SK-N-SH (cell line): ENCODE measurements around the gene ALOX5AP. TPM values are rescaled to one million over a fixed set of nuclear protein-coding genes. Genes with fewer than 3 reads are reported as not detected.

ENCODE experiments used
- CTCF ChIA-PET: fragments of 300-600, 350-600 bp; formaldehyde crosslinking; extraction: SDS; loops from one replicate; lab custom pipeline; 2021; lab: Yijun Ruan, JAX
- POLR2A ChIA-PET: fragments of 350-600 bp; sonication (Branson Sonifier 250); formaldehyde crosslinking; extraction: SDS; loops from one replicate; lab custom pipeline; 2020; ENCODE audit warnings: antibody characterized with exemption, inconsistent platforms; lab: Yijun Ruan, JAX
- DNase-seq: peaks from one replicate; pipeline ENCODE4 v3.0.0; 2012
- H2AFZ ChIP-seq: fragments of 200-600 bp; sonication (generic); 2 replicates; pipeline ENCODE4 v1.8.1; 2016; ENCODE audit warnings: antibody characterized with exemption, mild to moderate bottlenecking, low read depth
- H3F3A ChIP-seq: fragments of 200-600 bp; sonication (generic); replicated peaks from 2 replicates; pipeline ENCODE3; 2016; ENCODE audit warnings: antibody characterized with exemption, mild to moderate bottlenecking; ENCODE audit not compliant: insufficient read depth
- H3K27ac ChIP-seq, 2 experiments: fragments of 200-500 bp in 1 of 2; fragments of 200-600 bp in 1 of 2; sonication (Bioruptor generic) in 1 of 2; sonication (generic), shearing (Covaris generic) in 1 of 2; 2 replicates each; pipeline versions ENCODE4 v1.5.1 to v1.6.1; 2014 to 2016; ENCODE audit warnings: low read depth in 2 of 2, inconsistent platforms in 1 of 2, low read length in 1 of 2, mild to moderate bottlenecking in 1 of 2, mixed read lengths in 1 of 2
- H3K27me3 ChIP-seq: fragments of 200-600 bp; sonication (generic), shearing (Covaris generic); 2 replicates; pipeline ENCODE4 v1.6.1; 2016; ENCODE audit warnings: mixed run types; ENCODE audit not compliant: insufficient read depth
- H3K36me3 ChIP-seq, 2 experiments: fragments of 200-500 bp in 1 of 2; fragments of 200-600 bp in 1 of 2; sonication (Bioruptor generic) in 1 of 2; sonication (generic) in 1 of 2; replicated peaks in 1 of 2; 2 replicates each; pipeline versions ENCODE3 to v1.5.1; 2014 to 2016; ENCODE audit warnings: low read length in 1 of 2, mild to moderate bottlenecking in 1 of 2; ENCODE audit not compliant: insufficient read depth in 2 of 2, control insufficient read depth in 1 of 2
- H3K4me1 ChIP-seq, 2 experiments: fragments of 200-500 bp in 1 of 2; fragments of 200-600 bp in 1 of 2; sonication (Bioruptor generic) in 1 of 2; sonication (generic), shearing (Covaris generic) in 1 of 2; 2 replicates each; pipeline versions ENCODE4 v1.5.1 to v1.6.1; 2014 to 2016; ENCODE audit warnings: low read depth in 1 of 2, low read length in 1 of 2, mixed run types in 1 of 2; ENCODE audit not compliant: insufficient read depth in 2 of 2, control insufficient read depth in 1 of 2
- H3K4me2 ChIP-seq: fragments of 200-600 bp; sonication (generic), shearing (Covaris generic); 2 replicates; pipeline ENCODE4 v1.6.1; 2017; ENCODE audit warnings: mixed run types
- H3K4me3 ChIP-seq, 2 experiments: fragments of 200-500 bp in 1 of 2; fragments of 200-600 bp in 1 of 2; sonication (Bioruptor generic) in 1 of 2; sonication (generic), shearing (Covaris generic) in 1 of 2; 2 replicates each; pipeline versions ENCODE4 v1.5.1 to v1.8.1; 2014 to 2016; ENCODE audit warnings: low read depth in 2 of 2, inconsistent platforms in 1 of 2, low read length in 1 of 2, mild to moderate bottlenecking in 1 of 2, mixed read lengths in 1 of 2, moderate library complexity in 1 of 2
- H3K79me2 ChIP-seq: fragments of 200-600 bp; sonication (generic); 2 replicates; pipeline ENCODE4 v1.8.1; 2017; ENCODE audit warnings: mild to moderate bottlenecking; ENCODE audit not compliant: insufficient read depth
- H3K9ac ChIP-seq: fragments of 200-600 bp; sonication (generic); 2 replicates; pipeline ENCODE4 v1.6.1; 2017; ENCODE audit warnings: mixed run types
- H3K9me2 ChIP-seq: fragments of 200-600 bp; sonication (generic); 2 replicates; pipeline ENCODE4 v1.6.1; 2017; ENCODE audit warnings: mixed run types
- H3K9me3 ChIP-seq: fragments of 200-600 bp; sonication (generic); 2 replicates; pipeline ENCODE4 v1.6.1; 2017; ENCODE audit warnings: mixed run types, mild to moderate bottlenecking, moderate library complexity
- H4K20me1 ChIP-seq: fragments of 200-600 bp; sonication (generic); 2 replicates; pipeline ENCODE4 v1.6.1; 2017; ENCODE audit warnings: mild to moderate bottlenecking, mixed run types; ENCODE audit not compliant: insufficient read depth
- CTCF ChIP-seq: fragments of 200-600 bp; sonication (generic); IDR thresholded peaks from 2 replicates; pipeline ENCODE4 v1.6.1; 2017; ENCODE audit warnings: antibody characterized with exemption, mild to moderate bottlenecking, moderate library complexity
- EP300 ChIP-seq, 2 experiments: IDR thresholded peaks; 2 replicates each; pipeline versions ENCODE4 v1.4.0 to v1.6.1; 2012; ENCODE audit warnings: borderline replicate concordance in 1 of 2, low read depth in 1 of 2, low read length in 1 of 2
- EZH2phosphoT487 ChIP-seq: fragments of 200-600 bp; sonication (generic); IDR thresholded peaks from 2 replicates; pipeline ENCODE4 v1.6.1; 2017; ENCODE audit warnings: low read depth, mixed run types, mild to moderate bottlenecking, antibody characterized with exemption, moderate library complexity, borderline replicate concordance
- FOXJ3 ChIP-seq: sonication (generic); formaldehyde crosslinking; IDR thresholded peaks from 2 replicates; pipeline ENCODE4 v1.5.1; 2020; ENCODE audit warnings: mild to moderate bottlenecking, missing genetic modification reagents
- GABPA ChIP-seq: IDR thresholded peaks from 2 replicates; pipeline ENCODE4 v1.4.0; 2012; ENCODE audit warnings: low read depth, mild to moderate bottlenecking
- JUND ChIP-seq: IDR thresholded peaks from 2 replicates; pipeline ENCODE4 v1.4.0; 2012
- MEF2A ChIP-seq: IDR thresholded peaks from 2 replicates; pipeline ENCODE4 v1.4.0; 2012; ENCODE audit warnings: low read depth, borderline replicate concordance
- MXI1 ChIP-seq: IDR thresholded peaks from 2 replicates; pipeline ENCODE4 v1.6.1; 2012; ENCODE audit warnings: mild to moderate bottlenecking, low read depth, low read length, improper control_type of control experiment
- NRF1 ChIP-seq: IDR thresholded peaks from 2 replicates; pipeline ENCODE4 v1.6.1; 2012; ENCODE audit warnings: low read depth, mild to moderate bottlenecking, low read length
- PBX3 ChIP-seq: IDR thresholded peaks from 2 replicates; pipeline ENCODE4; 2012
- POLR2AphosphoS5 ChIP-seq: IDR thresholded peaks from 2 replicates; pipeline ENCODE4 v1.6.1; 2012; ENCODE audit warnings: low read depth, low read length
- RAD21 ChIP-seq: IDR thresholded peaks from 2 replicates; pipeline ENCODE4 v1.6.1; 2012; ENCODE audit warnings: mild to moderate bottlenecking, low read length
- RCOR1 ChIP-seq: fragments of 150-350 bp; IDR thresholded peaks from 2 replicates; pipeline ENCODE4 v1.6.1; 2017; ENCODE audit warnings: antibody characterized with exemption, low read length
- REST ChIP-seq: IDR thresholded peaks from 2 replicates; pipeline ENCODE4 v1.6.1; 2012; ENCODE audit warnings: mild to moderate bottlenecking, low read depth, low read length, moderate library complexity
- RFX5 ChIP-seq: IDR thresholded peaks from 2 replicates; pipeline ENCODE4 v1.6.1; 2012; ENCODE audit warnings: mild to moderate bottlenecking, improper control_type of control experiment, low read length
- RXRA ChIP-seq: IDR thresholded peaks from 2 replicates; pipeline ENCODE4 v1.4.0; 2012; ENCODE audit warnings: low read depth, mild to moderate bottlenecking, borderline replicate concordance
- SIN3A ChIP-seq: IDR thresholded peaks from 2 replicates; pipeline ENCODE4 v1.6.1; 2012; ENCODE audit warnings: low read depth, mild to moderate bottlenecking, low read length, moderate library complexity, borderline replicate concordance
- SMC3 ChIP-seq: IDR thresholded peaks from 2 replicates; pipeline ENCODE4 v1.6.1; 2012; ENCODE audit warnings: low read depth, low read length, improper control_type of control experiment
- TEAD4 ChIP-seq: IDR thresholded peaks from 2 replicates; pipeline ENCODE4 v1.4.0; 2012; ENCODE audit warnings: mild to moderate bottlenecking, borderline replicate concordance; ENCODE audit not compliant: insufficient read depth
- YY1 ChIP-seq: IDR thresholded peaks from 2 replicates; pipeline ENCODE4 v1.4.0; 2012; ENCODE audit warnings: low read depth, mild to moderate bottlenecking
- WGBS: methylation state at CpG from one replicate; pipeline ENCODE4 v1.1.6; 2017; ENCODE audit warnings: low lambda C conversion rate; 5-methylcytosine and 5-hydroxymethylcytosine counted together
- polyA plus RNA-seq, 3 experiments: library from polyadenylated mRNA; depleted of rRNA; stranded (reverse); fragments of >200 nt; gene quantifications; 2 replicates each; pipeline ENCODE4 v1.2.3, GENCODE V29; 2012
- TF ChIP-seq, protein P1 (sequence below): fragments of 150-350 bp; IDR thresholded peaks from 2 replicates; pipeline ENCODE4 v1.6.1; 2016; ENCODE audit warnings: mild to moderate bottlenecking, low read depth, low read length
- TF ChIP-seq, protein P2 (sequence below): IDR thresholded peaks from 2 replicates; pipeline ENCODE4 v1.4.0; 2012; ENCODE audit warnings: low read depth, borderline replicate concordance

ALOX5AP gene
- polyA plus RNA-seq, 1 of the 3 experiments (the other 2 are of a cell fraction): 1.3 TPM

- no peaks in the 10 kb centered on the region for H3K79me2 ChIP-seq
- H3K9me3 ChIP-seq: no peaks in the 10 kb centered on the region
- H3K4me1 ChIP-seq: peaks cover 0 to 14% of the 10 kb centered on the region in 2 experiments; a peak in 1 of 4 replicates
- H3K9ac ChIP-seq: peak overlapping the region; percentile 43; the same call in 1 of the 2 replicates
- peak overlapping the region in 1 of 2 experiments; percentile 73; a peak in 2 of 4 replicates for H3K27ac ChIP-seq
- CTCF ChIA-PET: interaction anchor here (0.9 to 1.4 kb wide), 3 partner anchors 9 to 1211 kb away, joined by 3 read pairs; no protein-coding TSS in a partner anchor
- POLR2A ChIA-PET: no interaction called here
- H3K4me3 ChIP-seq: no peak overlapping the region
- H3K4me2 ChIP-seq: peak overlapping the region; percentile 51
- H3K36me3 ChIP-seq: no peaks in the 10 kb centered on the region
- DNase-seq: no peak
- no peaks in the 10 kb centered on the region for H3K27me3 ChIP-seq
- H3K9me2 ChIP-seq: no peaks in the 10 kb centered on the region
- H2AFZ ChIP-seq: no peak overlapping the region
- no peaks in the 10 kb centered on the region for H4K20me1 ChIP-seq
- peaks cover 10% of the 10 kb centered on the region for H3F3A ChIP-seq
- 54% methylated on average over 9 of the region's 9 CpGs for WGBS
- TF ChIP-seq TEAD4 (peak; percentile 67; the same call in 1 of the 2 replicates), JUND (peak; percentile 82), YY1 (no peak), REST (no peak), EZH2phosphoT487 (no peak), MEF2A (no peak; the same call in 1 of the 2 replicates), POLR2AphosphoS5 (peak; percentile 17; the same call in 1 of the 2 replicates), MXI1 (no peak), FOXJ3 (CRISPR knock-in tag) (no peak), RFX5 (no peak), CTCF (no peak), RCOR1 (no peak), SMC3 (no peak), EP300 (IDR thresholded peaks at IDR 0.05; ENCODE audit: borderline replicate concordance in 1 of 2, low read depth in 1 of 2, low read length in 1 of 2) (peak in 1 of 2 experiments; percentile 71; a peak in 1 of 4 replicates), PBX3 (peak; percentile 59), NRF1 (no peak), RXRA (peak; percentile 97), SIN3A (peak; percentile 19; the same call in 1 of the 2 replicates), RAD21 (no peak), GABPA (no peak)
- TF ChIP-seq, protein P1, sequence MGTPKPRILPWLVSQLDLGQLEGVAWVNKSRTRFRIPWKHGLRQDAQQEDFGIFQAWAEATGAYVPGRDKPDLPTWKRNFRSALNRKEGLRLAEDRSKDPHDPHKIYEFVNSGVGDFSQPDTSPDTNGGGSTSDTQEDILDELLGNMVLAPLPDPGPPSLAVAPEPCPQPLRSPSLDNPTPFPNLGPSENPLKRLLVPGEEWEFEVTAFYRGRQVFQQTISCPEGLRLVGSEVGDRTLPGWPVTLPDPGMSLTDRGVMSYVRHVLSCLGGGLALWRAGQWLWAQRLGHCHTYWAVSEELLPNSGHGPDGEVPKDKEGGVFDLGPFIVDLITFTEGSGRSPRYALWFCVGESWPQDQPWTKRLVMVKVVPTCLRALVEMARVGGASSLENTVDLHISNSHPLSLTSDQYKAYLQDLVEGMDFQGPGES: no peak
- TF ChIP-seq, protein P2, sequence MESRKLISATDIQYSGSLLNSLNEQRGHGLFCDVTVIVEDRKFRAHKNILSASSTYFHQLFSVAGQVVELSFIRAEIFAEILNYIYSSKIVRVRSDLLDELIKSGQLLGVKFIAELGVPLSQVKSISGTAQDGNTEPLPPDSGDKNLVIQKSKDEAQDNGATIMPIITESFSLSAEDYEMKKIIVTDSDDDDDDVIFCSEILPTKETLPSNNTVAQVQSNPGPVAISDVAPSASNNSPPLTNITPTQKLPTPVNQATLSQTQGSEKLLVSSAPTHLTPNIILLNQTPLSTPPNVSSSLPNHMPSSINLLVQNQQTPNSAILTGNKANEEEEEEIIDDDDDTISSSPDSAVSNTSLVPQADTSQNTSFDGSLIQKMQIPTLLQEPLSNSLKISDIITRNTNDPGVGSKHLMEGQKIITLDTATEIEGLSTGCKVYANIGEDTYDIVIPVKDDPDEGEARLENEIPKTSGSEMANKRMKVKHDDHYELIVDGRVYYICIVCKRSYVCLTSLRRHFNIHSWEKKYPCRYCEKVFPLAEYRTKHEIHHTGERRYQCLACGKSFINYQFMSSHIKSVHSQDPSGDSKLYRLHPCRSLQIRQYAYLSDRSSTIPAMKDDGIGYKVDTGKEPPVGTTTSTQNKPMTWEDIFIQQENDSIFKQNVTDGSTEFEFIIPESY: no peak
These were observed 16.4 kb upstream of the ALOX5AP start for GRCh38 chr13:30718661-30719524.
